T-helper 9 cell (primary cell): ENCODE data around the gene C15orf62.
A peak's percentile ranks its signal among the peaks of the same experiment; 100 is the strongest.

Source experiments
- DNase-seq: peaks from one replicate; pipeline ENCODE4 v3.0.0-alpha.2; 2020

Gene C15orf62

GRCh38 chr15:40756938-40757337 is 12.8 kb upstream of the C15orf62 start:
- no peak for DNase-seq

DNA sequence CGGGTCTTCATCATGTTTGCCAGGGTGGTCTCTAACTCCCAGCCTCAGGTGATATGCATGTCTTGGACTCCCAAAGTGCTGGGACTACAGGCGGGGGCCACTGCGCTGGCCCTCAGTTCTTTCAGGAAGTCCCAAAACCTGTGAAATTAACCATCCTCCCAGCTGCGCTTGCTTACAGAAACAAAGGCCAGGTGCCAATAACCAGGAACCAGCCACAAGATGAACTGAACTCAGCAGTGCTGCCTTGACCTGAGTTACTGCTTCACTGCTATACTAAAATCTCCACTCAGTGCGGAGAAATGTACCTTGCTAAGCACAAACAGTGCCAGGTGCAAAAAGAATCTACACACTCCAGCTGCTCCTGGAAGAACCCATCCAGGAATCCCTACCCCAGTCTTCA is 9.8 kb upstream of the C15orf62 start:
- DNase-seq: no peak

GRCh38 chr15:40762919-40763800 is 6.6 kb upstream of the C15orf62 start:
- peak; percentile 46 for DNase-seq

- peak; percentile 68 for DNase-seq
Observed at GRCh38 chr15:40763801-40764628, 5.8 kb upstream of the C15orf62 start, which contains the start of gene GCHFR. Gene GCHFR (plus strand): TSS chr15:40764068. CDS start chr15:40764181, 113 bp downstream.

- no peak for DNase-seq
Observed at GRCh38 chr15:40764629-40765103, 5.1 kb upstream of the C15orf62 start.

DNA sequence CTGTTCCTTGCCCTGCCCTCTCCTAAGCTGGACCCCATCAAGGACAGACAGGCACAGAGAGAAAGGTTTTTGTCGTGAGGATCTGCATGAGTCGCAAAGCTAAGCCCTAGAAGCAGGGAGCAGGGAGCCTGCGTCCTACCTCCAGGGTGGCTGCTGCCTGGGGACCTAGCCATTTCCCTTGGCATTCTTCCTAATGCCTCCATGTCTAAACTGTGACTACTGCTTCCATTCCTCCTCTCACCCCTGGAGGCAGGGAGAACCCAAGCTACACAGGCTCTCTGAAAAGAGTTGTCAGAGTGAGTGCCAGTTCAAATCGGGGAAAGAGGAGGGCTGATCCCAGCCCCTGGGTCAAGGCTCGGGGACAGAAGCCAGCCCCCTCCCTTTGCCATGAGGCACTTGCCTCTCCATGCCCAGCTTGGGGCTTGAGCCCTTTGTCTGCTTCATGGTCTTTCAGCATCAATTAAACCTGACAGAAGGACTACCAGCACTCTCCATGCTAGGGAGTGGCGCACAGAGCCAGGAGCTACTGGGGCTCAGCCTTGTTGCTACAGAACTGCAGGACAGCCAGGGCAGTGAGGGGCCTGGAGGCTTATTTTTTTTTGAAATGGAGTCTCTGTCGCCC is 3.5 kb upstream of the C15orf62 start:
- DNase-seq: no peak

GRCh38 chr15:40766906-40767837 is 2.6 kb upstream of the C15orf62 start:
- no peak for DNase-seq

GRCh38 chr15:40767838-40768500 is 1.8 kb upstream of the C15orf62 start:
- DNase-seq: no peak

DNA sequence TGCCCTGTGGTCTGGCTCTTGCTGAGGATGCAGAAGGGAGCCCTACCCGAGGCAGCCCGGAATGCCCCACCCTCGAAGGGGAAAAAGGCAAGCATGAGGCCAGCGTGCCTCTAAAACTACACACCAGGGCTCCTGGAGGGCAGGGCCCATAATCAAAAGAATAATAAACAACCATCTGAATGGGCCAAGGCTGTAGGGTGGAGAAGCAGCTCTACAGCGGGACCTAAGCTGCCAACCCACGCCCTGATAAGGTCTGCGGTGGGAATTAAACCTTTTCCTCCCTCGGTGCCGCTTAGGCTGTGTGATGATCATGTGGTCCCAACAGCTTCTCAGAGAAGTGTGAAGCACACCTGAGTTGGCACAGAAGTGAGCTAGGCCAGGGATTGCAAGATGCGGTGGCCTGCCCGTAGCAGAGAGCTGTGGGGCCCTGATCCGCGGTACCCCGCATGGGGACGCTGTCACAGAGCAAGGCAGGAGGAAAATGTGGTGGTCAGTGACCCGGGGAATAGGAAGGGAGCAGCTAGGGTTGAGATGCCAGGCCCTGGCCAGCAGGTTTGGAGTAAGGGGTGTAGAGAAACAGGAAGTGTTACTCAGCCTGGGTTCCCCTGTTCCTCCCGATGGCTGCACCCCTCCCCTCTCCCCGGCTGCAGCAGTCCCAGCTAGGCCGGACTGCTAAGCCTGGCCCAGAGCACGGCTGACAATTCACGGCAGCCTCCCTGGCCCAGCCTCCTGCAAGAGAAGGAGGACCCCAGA is 1.1 kb upstream of the C15orf62 start:
- no peak for DNase-seq

- no peak for DNase-seq
Observed at GRCh38 chr15:40770147-40770721, 454 bp downstream of the C15orf62 start.

- no peak for DNase-seq
Observed at GRCh38 chr15:40771242-40771641, 1.5 kb downstream of the C15orf62 start.

GRCh38 chr15:40772014-40772413 is 2.2 kb downstream of the C15orf62 start:
- DNase-seq: no peak

- DNase-seq: no peak
Observed at GRCh38 chr15:40773496-40773895, 3.7 kb downstream of the C15orf62 start.

GRCh38 chr15:40773902-40774301 is 4.1 kb downstream of the C15orf62 start:
- no peak for DNase-seq

DNA sequence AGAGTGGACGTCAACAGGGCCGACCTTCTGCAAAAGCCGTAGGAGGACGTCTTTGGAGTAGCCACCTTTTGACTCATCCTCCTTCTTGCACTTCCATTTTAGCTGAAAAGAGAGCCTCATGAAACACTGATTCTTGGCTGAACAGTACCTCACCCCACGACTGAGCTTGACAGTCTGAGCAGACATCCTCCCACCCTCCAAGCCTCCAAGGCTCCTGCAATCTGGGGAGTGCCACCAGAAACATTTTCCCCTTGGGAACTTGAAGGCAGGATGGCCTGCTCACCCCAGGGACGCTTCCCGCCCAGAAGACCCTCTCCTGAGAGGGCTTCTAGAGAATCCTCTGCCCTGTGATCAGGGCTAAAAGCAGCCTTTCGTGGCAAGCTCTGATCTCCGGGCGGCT is 5.2 kb downstream of the C15orf62 start:
- DNase-seq: no peak

- no peak for DNase-seq
Observed at GRCh38 chr15:40775740-40776536, 6.2 kb downstream of the C15orf62 start.

- no peak for DNase-seq
Observed at GRCh38 chr15:40776537-40777141, 6.9 kb downstream of the C15orf62 start.

- DNase-seq: peak; percentile 69
Observed at GRCh38 chr15:40782609-40783227, 12.9 kb downstream of the C15orf62 start.
